Stimulated activated CD8-positive, alpha-beta memory T cell treated with anti-CD3 and anti-CD28 coated beads, Interleukin-7, amount 100 ng/mL, for 1 hour (primary cell): ENCODE data around the gene GPBP1L1.
"Not testable (repeated sequence)": the region's sequence is repeated elsewhere in the genome, so short reads cannot be mapped to it uniquely, and the experiment has no call there.

Experiments
- DNase-seq, 2 donors: peaks; one replicate each; pipeline ENCODE4 v3.0.0-alpha.2; 2020; ENCODE audit warnings: low read depth in 2 of 2

GPBP1L1 gene

GRCh38 chr1:45635211-45635610 is 51.1 kb downstream of the GPBP1L1 start:
- no peak for DNase-seq

- DNase-seq: no peak
Measured at GRCh38 chr1:45630429-45630828, 55.9 kb downstream of the GPBP1L1 start.

- no peak for DNase-seq
Measured at GRCh38 chr1:45629035-45629434, 57.3 kb downstream of the GPBP1L1 start.

GRCh38 chr1:45623972-45624371 is 62.4 kb downstream of the GPBP1L1 start, which contains the start of gene CCDC17:
TSS of gene CCDC17 (minus strand) at chr1:45624054. CDS start at chr1:45623909, 145 bp downstream.
- no peak for DNase-seq

- DNase-seq: no peak
Measured at GRCh38 chr1:45622524-45623394, 63.6 kb downstream of the GPBP1L1 start.

DNA sequence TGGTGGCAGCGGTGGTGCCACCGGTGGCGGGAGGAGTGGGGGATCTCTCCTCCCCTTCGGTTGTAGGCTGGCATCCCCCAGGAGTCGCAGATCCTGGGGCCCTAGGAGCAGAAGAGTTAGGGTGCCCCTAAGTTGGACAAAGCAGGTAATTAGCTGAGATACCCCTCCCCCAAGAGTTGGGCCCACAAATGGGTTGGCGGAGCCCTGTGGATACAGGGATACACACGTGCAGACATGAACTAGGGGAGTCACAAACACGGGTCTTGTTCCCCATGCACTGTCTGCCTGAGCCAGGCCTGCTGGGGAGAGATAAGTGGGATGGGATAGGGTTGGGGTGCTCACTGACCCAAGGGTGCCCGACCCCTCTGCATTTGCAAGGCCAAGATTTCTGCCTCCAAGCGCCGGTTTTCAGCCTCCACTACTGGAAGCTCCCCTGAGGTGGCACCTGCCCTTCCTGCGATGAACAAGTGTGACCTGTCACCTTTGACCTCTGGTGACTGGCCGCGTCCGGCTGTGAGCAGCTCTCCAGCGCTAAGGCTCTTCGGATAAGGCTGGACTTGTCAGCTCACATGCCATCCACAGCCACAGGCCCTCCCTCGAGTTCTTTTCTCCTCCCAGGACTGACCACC is 64.3 kb downstream of the GPBP1L1 start:
- DNase-seq: no peak

GRCh38 chr1:45621501-45621836 is 64.9 kb downstream of the GPBP1L1 start:
- DNase-seq: no peak

DNA sequence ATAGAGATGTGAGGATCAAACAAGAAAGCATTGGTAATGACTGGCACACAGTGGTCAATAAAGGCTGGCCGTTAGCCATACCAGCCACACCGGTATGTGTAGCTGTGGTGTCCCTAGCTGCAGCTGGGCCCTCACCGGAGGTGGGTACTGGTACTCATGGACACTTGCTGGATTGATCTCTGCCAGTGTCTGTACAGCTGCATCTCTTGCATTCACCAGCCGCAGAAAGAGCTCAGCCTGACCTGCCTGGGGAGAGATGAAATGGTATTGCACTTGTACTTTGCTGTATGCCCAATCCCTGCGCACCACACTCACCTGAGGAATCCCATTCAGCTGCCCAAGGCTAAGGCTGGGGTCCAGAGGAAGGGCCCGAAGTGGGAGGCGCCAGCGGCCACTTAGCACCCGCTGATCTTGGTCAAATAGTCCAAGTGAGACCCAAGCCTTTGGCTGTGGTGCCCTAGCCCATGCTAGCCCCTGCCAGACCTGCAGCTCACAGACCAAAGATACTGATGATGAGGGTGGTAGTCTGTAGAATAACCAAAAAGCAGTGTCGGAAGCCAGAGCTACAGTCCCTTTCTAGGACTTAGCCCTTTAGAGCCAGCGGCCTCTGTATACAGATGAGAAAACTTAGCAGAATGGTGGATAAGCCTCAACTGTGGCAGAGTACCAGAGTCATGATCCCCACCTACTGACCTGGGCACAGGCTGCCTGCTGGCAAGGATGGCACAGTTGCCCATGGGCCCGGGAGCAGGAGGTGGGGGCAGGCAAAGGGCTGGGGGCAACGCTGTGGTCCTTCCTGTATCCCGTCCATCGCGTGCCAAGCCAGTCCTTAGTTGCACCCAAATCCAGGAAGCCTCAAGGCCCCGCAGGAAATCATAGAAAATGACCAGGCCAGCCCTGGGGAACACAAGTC is 65.5 kb downstream of the GPBP1L1 start:
- no peak for DNase-seq

- DNase-seq: no peak
Measured at GRCh38 chr1:45619149-45619921, 67.0 kb downstream of the GPBP1L1 start.

DNA sequence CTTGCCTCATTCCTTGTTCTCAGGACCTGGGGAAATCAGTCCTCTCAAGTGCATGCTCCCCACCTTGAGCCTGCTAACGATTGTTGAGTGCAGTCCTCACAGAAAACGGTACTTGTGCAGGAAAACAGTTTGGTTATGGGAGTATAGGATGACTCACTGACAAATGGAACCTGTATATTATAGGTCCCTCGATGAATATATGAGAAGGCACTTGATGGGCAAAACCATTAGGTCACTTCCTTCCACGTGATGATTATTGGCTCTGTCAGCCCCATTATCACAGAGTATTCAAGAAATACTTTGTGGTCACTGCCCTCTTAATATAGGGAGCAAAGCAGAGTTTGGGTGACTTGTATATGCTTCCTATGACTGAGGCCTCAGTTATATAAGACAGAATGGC is 68.7 kb downstream of the GPBP1L1 start:
- DNase-seq: no peak

- no peak for DNase-seq
Measured at GRCh38 chr1:45615885-45616284, 70.4 kb downstream of the GPBP1L1 start.

DNA sequence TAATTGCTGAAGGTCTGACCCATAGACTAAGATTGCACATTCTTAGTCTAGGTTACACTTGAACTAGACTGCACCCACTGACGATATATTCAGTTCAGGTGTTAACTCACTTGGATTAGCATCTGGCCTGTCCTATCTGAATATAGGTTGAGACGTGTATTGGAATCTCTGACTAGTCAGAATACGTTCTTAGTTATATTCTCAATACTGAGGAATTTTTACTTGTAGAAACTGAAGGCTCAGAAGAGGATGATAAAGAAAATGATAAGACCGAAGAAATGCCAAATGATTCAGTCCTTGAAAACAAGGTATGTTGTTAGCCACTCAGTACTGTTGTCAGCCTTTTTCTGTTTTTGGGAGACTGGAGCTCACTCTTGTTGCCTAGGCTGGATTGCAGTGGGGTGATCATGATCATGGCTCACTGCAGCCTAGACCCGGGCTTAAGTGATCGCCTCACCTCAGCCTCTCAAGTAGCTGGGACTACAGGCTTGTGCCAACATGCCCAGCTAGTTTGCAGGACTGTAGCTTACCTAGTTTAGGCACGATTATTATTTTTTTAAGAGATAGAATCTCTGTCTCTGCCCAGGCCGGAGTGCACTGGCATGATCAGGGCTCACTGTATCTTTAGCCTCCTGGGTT is 73.3 kb downstream of the GPBP1L1 start:
- no peak for DNase-seq

GRCh38 chr1:45610589-45611226 is 75.6 kb downstream of the GPBP1L1 start:
- DNase-seq: no peak

GRCh38 chr1:45608175-45609156 is 77.9 kb downstream of the GPBP1L1 start:
- no peak for DNase-seq

DNA sequence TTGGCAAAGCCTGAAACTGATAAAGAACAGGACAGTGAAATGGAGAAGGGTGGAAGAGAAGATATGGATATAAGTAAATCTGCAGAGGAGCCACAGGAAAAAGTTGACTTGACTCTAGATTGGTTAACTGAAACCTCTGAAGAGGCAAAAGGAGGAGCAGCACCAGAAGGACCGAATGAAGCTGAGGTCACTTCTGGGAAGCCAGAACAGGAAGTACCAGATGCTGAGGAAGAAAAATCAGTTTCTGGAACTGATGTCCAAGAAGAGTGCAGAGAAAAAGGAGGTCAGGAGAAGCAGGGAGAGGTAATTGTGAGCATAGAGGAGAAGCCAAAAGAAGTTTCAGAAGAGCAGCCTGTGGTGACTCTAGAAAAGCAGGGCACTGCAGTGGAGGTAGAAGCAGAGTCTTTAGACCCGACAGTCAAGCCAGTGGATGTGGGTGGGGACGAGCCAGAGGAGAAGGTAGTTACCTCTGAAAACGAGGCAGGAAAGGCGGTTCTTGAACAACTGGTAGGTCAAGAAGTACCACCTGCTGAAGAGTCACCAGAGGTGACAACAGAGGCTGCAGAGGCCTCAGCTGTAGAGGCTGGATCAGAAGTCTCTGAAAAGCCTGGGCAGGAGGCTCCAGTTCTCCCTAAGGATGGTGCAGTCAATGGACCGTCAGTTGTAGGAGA is 78.8 kb downstream of the GPBP1L1 start:
- no peak for DNase-seq

GRCh38 chr1:45604239-45604638 is 82.1 kb downstream of the GPBP1L1 start:
- DNase-seq: no peak

DNA sequence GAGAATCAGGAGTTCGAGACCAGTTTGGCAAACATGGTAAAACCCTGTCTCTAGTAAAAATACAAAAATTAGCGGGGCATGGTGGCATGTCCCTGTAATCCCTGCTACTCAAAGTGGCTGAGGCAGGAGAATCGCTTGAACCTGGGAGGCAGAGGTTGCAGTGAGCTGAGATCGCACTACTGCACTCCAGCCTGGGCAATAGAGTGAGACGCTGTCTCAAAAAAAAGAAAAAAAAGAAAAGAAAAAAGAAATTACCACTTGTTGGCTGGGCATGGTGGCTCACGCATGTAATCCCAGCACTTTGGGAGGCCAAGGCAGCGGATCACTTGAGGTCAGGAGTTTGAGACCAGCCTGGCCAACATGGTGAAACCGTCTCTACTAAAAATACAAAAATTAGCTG is 89.6 kb downstream of the GPBP1L1 start:
- DNase-seq: not testable (repeated sequence)

DNA sequence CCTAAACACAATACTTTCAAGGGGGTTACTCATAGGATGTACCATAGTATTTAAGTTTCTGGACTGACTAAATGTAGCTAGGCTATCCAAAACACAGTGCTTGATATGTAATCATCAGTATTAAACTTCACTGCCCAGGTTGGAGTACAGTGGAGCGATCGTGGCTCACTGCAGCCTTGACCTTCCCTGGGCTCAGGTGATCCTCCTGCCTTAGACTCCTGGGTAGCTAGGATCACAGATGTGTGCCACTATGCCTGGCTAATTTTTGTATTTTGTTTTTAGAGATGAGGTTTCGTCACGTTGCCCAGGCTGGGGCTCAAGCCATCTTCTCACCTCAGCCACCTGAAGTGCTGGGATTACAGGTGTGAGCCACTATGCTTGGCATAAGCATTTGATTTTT is 91.9 kb downstream of the GPBP1L1 start:
- DNase-seq: no peak

DNA sequence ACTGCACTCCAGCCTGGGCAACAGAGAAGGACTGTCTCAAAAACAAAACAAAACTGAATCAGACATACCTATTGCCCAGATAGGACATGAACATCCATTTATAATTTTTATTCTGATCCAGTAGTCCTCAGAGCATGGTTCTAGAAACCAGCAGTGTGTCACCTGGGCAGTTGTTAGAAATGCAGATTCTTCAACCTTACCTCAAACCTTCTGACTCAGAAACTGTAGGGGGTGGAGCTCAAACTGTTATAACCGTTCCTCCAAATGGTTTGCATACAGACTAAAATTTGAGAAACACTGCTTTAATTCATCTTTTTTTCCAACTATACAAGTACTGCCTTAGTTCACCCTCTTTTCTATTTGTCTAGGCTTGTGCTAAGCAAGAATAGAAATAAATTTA is 96.5 kb downstream of the GPBP1L1 start:
- DNase-seq: no peak
